Measurements from ENCODE around the gene TMEM245.

DNA sequence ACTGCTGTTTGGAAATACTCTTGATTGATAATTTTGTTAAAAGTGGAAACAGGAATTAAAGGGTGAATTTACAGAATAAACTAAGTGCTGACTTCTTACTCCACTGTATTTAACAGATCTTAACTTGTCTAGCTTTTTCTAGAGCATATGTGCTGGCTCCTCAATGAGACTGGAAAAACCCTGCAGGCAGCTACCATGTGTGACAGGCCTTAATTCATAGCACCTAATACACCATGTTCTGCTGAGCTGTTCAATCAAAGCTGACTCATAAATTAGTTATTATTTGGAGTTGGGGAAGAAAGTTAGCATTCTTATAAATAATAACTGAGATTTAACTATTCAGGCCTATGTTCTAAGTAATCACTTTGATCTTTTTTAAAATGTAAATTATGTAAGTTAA lies 135.9 kb downstream of the TMEM245 start:
- TF ChIP-seq, protein P1, sequence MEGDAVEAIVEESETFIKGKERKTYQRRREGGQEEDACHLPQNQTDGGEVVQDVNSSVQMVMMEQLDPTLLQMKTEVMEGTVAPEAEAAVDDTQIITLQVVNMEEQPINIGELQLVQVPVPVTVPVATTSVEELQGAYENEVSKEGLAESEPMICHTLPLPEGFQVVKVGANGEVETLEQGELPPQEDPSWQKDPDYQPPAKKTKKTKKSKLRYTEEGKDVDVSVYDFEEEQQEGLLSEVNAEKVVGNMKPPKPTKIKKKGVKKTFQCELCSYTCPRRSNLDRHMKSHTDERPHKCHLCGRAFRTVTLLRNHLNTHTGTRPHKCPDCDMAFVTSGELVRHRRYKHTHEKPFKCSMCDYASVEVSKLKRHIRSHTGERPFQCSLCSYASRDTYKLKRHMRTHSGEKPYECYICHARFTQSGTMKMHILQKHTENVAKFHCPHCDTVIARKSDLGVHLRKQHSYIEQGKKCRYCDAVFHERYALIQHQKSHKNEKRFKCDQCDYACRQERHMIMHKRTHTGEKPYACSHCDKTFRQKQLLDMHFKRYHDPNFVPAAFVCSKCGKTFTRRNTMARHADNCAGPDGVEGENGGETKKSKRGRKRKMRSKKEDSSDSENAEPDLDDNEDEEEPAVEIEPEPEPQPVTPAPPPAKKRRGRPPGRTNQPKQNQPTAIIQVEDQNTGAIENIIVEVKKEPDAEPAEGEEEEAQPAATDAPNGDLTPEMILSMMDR (conservative IDR thresholded peaks at IDR 0.05; ENCODE audit: low read depth, low read length): no peak
- no peak for TF ChIP-seq EZH2 (IDR thresholded peaks at IDR 0.05; ENCODE audit: borderline replicate concordance, low read depth, low read length, poor library complexity, severe bottlenecking)
